Measurements from ENCODE around the gene HECA. TPM values are rescaled to one million over a fixed set of nuclear protein-coding genes. Genes with fewer than 3 reads are reported as not detected.
A peak's percentile ranks its signal among the peaks of the same experiment; 100 is the strongest.
"Not testable (repeated sequence)": the region's sequence is repeated elsewhere in the genome, so short reads cannot be mapped to it uniquely, and the experiment has no call there.

Gene HECA
- total RNA-seq, 1 donor from 2014 or later = 62.5 TPM

DNA sequence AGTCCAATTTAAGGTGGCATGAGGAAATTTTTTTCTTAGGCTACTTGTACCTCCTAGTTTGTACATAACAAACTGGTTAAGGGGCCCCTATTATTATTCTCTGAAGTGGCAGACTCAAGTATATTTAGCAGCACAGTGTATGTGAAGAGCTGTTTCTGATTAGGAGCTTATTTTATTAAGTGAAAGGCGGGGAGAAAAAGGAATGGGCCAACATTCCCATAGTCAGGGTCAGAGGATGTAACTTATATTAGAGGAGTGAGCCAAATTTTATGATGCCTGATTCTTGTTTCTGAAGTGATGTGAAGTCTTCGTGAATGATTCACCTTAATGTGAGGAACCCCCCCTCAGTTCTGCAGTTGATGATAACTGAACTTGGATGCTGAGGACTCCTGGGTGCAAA lies 2.8 kb downstream of the HECA start:
- DNase-seq = no peak

DNA sequence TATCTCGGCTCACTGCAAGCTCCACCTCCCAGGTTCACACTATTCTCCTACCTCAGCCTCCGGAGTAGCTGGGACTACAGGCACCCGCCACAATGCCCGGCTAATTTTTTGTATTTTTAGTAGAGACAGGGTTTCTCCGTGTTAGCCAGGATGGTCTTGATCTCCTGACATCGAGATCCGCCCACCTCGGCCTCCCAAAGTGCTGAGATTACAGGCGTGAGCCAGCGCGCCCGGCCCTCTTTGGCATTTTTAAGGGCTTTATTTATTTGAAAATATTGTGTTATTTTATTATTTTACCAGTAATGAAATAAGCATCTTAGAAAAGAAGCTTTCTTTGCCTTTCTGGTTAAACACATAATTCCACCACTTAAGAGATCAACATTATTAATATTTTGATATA lies 6.0 kb downstream of the HECA start:
- DNase-seq = not testable (repeated sequence)

DNA sequence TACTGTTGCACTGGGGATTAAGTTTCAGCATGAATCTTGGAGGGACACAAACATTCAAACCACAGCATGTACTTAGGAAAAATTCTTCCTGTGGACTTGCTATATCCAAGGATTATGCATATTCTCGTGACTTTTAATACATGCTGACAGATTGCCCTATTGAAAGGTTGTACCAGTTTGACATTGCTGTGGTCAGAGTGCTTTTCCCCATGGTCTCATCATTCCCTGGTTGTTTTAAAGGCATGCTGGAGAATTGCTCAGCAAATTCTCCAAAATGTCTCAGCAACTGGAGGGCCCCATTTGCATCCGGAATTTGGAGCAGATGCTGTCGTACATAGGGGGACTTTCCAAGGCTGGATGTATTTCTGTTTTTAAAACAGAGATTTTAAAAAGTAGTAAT lies 7.4 kb downstream of the HECA start:
- no peak for DNase-seq

DNA sequence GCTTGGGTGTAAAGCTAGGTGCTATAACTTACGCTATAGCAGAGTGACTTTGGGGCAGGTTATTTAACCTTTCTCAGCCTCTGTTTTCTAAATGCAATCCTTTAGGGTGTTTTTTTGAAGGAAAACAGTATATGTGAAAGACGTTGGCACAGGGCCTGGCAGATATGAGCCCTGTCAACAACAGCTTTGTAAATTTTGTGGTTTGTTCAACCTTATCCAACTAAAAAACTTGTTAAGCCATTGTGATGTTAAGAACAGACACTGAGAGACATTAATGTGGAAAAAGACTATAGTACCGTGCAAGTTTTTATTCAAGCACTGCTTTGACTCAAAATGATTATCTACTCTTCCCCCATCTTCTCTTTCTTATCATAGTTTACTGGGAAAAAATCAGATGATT lies 8.2 kb downstream of the HECA start:
- no peak for DNase-seq

DNA sequence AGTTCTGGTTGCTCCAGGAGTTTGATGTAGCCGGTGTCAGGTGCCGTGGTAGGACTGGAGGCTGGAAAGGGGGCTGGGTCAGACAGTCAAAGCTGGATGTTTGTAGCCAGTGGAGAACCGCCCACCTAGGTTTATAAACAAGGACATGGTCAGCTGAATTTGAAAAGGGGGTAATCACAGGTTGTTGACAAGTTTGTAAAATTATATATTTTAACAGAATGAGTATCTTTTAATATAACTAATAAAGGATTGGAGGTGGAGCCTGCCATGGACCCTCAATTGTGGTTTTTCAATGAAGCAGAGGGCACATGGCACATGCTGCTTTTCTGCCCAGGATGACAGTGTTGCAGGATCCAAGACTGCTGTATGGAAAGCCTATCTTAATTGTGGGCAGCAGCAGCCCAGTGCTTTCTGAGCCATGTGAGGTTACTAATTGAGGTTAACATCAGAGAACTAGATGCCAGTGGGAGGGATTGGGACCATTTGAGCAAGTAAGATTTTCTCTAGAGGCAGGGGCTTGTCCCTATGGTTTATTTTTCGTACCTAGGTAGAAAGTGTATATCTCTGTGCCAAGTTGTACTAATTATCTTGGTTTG lies 9.7 kb downstream of the HECA start:
- no peak for DNase-seq

DNA sequence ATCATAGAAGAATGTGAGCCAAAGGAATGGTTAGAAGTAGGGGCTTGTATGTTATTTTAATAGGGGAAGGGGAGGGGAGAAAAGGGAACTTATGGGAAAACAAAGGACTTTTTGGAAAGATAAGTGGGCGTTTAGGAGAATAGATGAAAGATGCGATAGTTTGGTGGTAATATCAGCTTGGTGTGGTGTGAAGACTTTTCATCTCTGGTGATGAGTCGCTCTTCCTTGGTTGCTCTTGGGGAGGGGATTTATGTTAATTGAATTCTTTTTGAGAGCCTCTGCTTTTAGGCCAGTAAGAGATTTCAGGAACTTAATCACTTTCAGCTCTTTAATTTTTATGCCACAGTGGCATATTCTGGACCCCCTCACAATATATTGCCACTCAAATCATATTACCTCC lies 10.8 kb downstream of the HECA start:
- no peak for DNase-seq

DNA sequence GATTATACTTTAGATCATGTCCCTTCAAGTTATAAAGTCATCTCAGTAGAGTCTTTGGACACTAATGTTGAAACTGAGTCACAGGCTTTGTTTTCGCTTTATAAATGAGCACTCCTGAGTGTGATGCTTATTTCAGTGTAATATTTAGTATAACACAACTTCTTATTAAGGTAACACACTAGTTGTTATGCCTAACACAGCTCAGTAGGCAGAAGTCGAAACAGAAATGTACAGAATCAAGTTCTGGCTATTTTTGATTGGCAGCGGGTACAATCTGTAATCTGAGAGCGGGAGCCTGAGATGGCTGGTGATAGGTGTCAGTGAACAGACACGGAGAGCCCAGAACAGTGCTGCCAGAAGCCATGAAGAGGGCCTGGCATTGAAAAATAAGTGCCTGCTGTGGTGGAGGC lies 11.4 kb downstream of the HECA start:
- DNase-seq = no peak

DNA sequence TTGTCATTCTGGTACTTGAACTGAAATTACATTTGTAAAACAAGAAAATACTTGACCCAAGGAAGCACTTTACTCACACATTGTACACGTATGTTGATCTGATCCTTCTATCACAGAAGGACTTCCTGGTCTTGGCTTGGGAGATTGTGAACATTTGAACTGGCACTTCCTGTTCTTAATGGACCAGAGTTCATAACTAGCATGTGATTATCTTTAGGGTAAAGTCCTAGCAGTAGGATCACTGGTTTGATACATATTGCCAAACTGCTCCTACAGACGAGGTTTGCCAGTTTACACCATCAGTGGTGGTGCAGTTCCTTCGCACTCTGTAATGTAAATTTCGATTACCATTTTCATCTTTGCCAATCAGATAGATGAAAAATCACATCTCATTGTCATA lies 12.7 kb downstream of the HECA start:
- no peak for DNase-seq

DNA sequence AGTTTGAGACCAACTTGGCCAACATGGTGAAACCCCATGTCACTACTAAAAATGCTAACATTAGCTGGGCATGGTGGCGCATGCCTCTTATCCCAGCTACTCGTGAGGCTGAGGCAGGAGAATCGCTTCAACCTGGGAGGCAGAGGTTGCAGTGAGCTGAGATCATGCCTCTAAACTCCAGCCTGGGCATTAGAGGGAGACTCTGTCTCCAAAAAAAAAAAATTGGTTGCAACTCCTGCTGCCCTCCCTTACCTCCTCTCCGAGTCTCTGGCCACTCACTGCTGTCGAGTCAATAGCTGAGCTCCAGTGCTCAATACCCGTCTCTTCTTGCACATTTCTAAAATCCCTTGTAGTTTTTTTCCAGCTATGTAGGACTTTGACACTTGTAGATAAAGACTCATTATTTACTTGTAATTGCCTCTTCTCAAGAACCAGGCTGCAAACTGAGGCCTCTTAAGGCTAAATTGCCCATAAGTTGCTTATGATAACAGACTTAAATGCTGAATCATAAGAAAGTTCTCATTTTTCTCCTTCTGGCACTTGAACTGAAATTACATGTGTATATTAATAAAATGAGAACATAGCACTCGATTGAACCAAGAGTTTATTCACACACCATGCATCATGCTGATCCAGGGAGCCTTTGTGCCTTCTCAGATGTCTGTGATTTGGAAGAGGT lies 13.8 kb downstream of the HECA start:
- DNase-seq = no peak

DNA sequence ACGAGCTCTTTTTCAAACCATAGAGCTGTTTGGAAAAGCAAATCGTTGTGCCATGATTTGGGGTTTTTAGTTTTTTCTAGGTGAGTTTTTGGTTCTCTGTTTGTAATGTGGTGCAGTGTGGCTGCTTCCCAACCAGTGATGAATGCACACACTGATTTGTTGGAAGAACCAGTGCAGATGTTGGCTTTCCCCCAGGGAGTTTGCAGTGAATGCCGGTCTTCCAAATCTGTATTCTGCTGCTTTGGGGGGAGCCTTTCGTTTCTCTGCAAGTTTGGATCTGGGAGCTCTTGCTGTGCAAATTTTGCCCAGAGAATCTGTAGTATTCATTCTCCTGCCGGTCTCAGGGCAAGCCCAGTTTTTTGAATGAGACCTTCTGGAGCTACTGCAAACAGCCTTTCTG lies 14.5 kb downstream of the HECA start:
- peak; percentile 30 for DNase-seq

DNA sequence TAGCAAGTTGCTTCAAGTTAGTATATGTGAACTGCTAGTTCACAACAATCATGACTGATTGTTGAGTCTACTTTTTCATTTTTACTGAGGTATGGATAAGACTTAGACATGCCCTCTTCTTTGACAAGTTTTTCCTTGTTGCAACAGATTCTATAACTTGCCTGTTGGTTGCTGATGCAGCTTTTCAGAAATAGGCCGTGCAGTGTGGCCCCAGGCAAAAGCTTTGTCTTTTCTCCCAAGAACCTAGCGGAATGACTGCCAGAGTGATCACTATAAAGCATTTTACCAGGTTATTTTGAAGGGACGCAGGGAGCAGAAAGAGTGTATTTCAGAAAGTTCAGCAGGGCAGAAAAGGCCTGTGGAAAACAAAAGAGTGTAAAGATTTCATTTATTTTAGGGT lies 16.0 kb downstream of the HECA start:
- no peak for DNase-seq

DNA sequence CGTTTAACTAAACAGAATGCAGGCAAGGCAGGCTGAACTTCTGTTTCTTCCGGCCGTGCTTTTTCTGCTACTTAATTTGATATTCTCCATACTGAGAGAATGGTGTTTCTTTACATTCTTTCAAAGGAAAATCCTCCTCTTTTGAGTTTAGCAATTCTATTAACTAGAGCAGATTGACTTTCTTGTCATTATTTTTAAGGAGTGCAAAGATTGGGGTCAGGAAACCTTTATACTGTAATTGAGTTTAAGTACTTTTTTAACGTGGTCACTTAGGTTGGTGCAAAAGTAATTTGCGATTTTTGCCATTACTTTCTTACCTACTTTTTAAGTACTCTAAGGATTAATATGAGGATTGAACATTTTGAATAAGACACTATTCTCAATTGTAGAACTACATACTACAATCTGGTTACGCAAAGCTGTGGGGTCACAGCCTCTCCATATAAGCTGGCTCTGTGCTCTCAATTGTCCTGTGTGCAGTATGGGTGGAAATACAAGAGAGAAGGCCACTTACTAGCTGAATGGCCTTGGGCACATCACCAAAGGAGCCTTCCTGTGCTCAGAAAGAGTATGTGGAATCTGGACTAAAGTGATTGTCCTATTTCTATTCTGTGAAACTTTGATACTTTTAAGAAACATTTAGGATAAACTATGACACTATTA lies 16.7 kb downstream of the HECA start:
- DNase-seq = no peak

DNA sequence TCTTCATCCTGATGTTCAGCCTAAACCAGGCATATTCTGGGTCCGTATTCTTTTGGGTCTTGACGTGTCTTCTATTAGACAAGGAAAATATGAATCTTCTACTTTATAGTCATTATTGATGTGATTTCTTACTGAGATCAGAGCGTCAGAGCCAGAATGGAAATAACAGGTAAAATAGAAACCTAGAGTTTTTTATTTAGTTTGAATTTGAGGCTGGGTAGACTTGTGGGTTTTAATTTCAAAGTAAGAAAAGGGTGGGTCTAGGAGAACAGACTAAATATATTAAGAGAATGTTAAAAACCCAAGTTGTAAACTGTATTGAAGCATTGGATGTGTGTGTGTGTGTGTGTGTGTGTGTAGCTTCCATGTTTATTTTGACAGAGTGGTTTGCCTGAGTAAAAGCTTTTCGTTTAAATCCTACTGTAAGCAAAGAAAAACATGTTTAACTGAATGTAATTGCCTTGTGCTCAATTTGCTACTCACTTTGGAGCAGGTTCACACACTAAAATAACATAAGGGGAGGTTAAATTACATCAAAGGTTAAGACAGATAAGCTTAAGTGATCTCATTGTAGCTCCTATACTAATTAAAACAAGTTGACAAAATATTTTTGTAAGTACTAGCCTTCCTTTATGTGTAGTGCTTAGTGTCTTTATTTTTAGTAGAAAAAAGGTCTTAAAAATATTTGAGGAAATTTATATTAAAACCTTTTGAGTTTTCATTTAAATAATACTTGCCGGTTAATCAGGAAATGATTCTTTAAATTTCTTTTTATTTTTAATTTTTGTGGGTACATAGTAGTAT lies 17.4 kb downstream of the HECA start:
- no peak for DNase-seq

DNA sequence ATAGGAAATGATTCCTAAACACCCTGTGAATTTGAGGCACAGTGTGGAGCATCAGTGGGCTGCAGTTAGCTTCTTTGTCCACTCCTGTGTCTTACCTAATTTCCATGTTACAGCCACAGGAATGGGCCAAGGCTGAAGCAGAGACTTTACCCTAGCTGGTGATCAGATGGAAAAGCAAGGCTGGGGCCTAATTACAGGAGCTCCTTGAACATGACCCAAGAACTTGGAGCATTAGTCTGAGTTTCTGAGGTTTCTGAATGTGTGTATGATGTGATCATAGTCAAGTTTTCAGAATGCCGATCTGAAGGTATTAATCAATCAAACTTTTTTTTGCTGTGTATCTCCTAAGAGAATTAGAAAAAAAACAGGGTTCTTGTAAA lies 18.0 kb downstream of the HECA start:
- no peak for DNase-seq

DNA sequence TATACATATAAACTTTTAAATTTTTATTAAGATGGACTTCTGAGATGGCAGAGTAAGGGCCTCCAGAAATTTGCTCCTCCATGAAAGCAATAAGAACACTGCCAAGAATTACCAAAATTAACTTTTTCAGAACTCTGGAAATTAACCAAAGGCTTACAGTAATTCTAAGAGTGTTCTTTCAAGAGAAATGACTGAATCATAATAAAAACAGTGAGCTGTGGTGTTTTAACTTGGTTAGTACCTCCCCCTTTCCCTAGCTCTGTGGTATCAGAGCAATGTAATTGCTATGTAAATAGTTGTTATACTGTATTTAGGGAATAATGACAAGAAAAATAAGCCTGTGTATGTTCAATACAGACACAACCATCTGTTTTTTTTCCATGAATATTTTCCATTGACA lies 19.0 kb downstream of the HECA start:
- no peak for DNase-seq

DNA sequence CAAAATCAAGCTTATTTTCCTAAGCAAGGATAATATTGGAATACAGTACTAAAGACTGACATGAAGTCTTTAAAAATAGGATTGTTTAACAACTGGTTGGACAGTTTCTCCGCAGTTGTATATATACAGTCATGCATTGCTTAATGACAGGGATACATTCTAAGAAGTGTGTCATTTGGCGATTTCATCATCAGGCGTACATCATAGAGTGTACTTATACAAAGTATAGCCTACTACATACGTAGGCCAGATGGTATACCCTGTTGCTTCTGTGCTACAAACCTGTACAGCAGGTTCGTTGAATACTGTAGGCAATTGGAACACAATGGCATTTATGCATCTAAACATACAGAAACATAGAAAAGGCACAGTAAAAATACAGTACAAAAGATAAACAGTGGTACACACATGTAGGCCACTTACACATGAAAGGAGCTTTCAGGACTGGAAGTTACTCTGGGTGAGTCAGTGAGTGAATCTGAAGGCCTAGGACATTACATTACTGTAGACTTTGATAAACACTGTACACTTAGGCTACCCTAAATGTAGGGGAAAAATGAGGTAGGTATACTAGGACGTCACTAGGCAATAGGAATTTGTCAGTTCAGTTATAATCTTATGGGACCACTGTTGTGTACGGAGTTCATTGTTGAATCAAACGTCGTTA lies 20.1 kb downstream of the HECA start:
- DNase-seq = no peak

DNA sequence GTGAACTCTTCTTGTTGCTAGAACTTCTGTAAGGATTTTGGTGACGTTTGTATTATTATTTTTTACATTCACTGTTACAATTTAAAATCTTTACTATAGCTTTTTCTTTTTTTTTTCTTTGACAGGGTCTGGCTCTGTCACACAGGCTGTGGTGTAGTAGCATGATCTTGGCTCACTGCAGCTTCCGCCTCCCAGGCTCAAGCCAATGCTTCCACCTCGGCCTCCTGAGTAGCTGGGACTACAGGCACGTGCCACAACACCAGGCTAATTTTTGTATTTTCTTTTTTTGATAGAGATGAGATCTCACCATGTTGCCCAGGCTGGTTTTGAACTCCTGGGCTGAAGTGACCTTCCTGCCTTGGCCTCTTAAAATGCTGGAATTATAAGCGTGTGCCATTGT lies 21.2 kb downstream of the HECA start:
- DNase-seq = no peak

DNA sequence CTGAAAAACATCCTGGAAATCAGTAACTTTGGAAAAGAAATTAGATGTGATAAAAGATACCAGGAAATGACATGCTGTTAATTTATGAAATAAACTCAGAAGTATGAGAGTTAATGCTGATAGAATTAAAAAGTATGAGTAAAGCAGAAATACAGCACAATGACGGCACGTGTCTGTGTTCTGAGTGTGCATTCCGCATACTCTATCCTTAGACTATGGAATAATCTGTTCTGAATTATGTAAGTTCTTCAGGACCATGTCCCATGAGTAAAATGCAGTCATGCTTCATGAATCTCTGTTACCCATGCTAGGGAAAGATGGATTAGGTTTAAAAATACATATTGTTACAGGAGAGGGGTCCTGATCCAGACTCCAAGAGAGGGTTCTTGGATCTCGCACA lies 21.7 kb downstream of the HECA start:
- no peak for DNase-seq

DNA sequence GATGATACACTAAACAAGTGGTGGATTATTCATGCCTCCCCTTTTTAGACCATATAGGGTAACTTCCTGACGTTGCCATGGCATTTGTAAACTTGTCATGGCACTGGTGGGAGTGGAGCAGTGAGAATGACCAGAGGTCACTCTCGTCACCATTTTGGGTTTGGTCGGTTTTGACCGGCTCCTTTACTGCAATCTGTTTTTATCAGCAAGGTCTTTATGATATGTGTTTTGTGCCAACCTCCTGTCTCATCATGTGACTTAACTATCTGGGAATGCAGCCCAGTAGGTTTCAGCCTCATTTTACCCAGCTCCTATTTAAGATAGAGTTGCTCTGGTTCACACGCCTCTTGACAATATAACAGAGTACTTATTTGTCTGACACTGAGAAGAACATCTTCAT lies 22.2 kb downstream of the HECA start:
- not testable (repeated sequence) for DNase-seq

DNA sequence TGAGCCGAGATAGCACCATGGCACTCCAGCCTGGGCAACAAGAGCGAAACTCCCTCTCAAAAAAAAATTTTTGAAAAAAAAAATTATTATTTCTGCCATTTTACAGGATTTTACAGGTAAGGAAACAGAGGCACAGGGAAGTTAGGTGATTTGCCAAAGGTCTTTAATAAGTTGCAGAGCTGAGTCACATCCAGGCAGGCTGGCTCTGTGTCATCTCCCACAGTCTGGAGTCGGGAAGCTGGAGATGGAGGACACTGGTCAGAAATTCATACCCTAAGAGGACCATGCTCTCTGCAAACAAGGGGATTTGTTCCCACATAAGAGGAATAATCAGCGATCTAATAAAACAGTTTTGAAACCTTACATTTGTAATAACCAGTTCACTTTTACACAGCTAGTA lies 24.1 kb downstream of the HECA start:
- no peak for DNase-seq

DNA sequence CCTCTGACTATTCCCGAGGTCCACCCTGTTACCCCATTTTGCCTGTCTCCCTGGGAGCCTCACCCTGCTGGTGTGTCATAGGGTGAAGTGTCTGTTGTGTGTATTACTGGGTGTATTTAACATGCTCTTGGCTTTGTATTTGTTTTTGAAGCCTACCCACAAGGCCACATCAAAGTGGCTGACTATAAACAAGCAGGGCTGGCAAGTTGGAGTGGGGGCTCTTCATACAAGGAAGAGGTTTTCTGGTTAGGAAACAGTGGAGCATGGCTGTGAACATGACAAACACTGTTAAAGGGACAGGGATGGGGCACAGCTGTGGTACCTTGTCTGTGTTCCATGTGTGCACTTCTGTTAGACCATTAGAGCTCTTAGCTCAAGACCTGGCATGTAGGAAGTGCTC lies 26.3 kb downstream of the HECA start:
- no peak for DNase-seq

DNA sequence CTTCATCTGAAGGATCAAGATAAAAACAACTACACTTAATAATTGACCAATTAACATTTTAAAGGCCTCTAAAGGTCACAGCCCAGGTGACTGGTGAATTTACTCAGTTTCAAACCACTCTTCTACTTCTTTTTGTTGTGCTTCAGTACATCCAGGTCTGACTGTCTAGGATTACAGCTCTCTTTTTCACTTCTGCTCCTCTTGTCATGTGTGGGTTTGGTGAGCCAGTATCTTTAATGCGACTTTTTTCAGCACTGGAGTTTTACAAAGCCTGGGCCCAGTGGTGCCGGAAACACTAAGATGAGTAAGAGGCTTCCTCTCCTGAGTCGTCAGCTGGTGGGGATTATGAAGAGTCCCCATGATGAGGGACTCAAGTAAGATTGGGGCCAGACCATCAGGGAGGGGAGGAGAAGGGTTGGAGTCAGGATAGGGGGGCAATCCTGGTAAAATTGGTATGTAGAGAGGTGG lies 27.0 kb downstream of the HECA start:
- no peak for DNase-seq

DNA sequence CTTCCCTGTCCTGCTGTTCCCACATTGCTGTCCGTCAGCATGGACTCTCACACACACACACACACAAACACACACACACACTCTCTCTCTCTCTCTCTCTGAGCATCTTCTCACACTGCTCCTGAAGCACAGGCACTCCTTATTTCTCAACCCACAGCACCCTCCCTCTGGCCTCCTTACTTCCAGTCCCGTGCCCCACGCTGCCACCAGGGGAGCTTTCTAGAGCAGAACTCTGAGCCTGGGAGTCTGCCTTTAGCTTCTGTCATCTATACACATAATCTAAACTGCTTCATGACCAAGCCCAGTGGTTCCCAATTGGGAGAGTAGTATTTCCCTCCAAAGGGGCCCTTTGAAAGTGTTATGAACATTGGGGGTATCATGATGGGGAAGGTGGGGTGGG lies 29.1 kb downstream of the HECA start:
- DNase-seq = no peak

Measured in occipital lobe (tissue), 2 donors.